ENCODE results near the gene SLC7A6. TPM values are rescaled to one million over a fixed set of nuclear protein-coding genes. Genes with fewer than 3 reads are reported as not detected.
A peak's percentile ranks its signal among the peaks of the same experiment; 100 is the strongest.

The SLC7A6 gene
- total RNA-seq, 2 experiments from 2014 or later, result 53.1 to 79.5 TPM

DNA sequence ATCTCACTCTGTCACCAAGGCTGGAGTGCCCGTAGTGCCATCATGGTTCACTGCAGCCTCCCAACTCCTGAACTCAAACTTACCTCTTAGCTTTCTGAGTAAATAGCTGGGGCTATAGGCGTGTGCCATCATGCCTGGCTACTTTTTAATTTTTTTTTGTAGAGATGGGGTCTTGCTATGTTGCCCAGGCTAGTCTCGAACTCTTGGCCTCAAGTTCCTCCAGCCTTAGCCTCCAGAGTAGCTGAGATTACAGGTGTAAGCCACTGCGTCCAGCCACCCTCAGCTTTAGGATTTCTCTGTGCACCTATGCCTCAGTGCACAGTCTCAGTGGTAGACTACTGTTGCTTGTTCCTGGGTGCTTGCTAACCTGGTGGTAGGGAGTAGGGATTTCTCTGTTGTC lies 5.5 kb downstream of the SLC7A6 start:
- DNase-seq (ENCODE audit: low spot score), result no peak
- peaks cover 93% of the 10 kb centered on the region for H3K79me2 ChIP-seq (ENCODE audit: insufficient read depth, low read depth, low read length)
- peaks cover 68% of the 10 kb centered on the region for H3K4me1 ChIP-seq (ENCODE audit: insufficient read depth, low read length, poor library complexity, severe bottlenecking)
- H3K4me2 ChIP-seq (ENCODE audit: low read length), result no peak overlapping the region
- peaks cover 8% of the 10 kb centered on the region; the same call in 1 of the 2 replicates for H4K20me1 ChIP-seq (ENCODE audit: insufficient read depth, low read length)
- TF ChIP-seq EZH2phosphoT487 (IDR thresholded peaks at IDR 0.05; ENCODE audit: borderline replicate concordance, low read depth, low read length), result no peak
- TF ChIP-seq, protein P1, sequence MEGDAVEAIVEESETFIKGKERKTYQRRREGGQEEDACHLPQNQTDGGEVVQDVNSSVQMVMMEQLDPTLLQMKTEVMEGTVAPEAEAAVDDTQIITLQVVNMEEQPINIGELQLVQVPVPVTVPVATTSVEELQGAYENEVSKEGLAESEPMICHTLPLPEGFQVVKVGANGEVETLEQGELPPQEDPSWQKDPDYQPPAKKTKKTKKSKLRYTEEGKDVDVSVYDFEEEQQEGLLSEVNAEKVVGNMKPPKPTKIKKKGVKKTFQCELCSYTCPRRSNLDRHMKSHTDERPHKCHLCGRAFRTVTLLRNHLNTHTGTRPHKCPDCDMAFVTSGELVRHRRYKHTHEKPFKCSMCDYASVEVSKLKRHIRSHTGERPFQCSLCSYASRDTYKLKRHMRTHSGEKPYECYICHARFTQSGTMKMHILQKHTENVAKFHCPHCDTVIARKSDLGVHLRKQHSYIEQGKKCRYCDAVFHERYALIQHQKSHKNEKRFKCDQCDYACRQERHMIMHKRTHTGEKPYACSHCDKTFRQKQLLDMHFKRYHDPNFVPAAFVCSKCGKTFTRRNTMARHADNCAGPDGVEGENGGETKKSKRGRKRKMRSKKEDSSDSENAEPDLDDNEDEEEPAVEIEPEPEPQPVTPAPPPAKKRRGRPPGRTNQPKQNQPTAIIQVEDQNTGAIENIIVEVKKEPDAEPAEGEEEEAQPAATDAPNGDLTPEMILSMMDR (conservative IDR thresholded peaks at IDR 0.05; ENCODE audit: low read length), result no peak
- intact Hi-C loops (cut with micrococcal nuclease; ENCODE audit: unreplicated experiment), result no loop called here
- ChIA-PET POLR2A (no interaction called here), CTCF (ENCODE audit: unreplicated experiment) (no interaction called here)
- H3K27ac ChIP-seq (ENCODE audit: low read depth, low read length, poor library complexity, severe bottlenecking), result peak overlapping the region; percentile 10
- no peaks in the 10 kb centered on the region for H3K9me3 ChIP-seq (ENCODE audit: low read length)
- no peaks in the 10 kb centered on the region for H3K9me2 ChIP-seq (ENCODE audit: insufficient read depth, low read length)
- H3K36me3 ChIP-seq (ENCODE audit: insufficient read depth, low read length), result peaks cover 71% of the 10 kb centered on the region
- H3K4me3 ChIP-seq (ENCODE audit: low read depth, low read length, poor library complexity, severe bottlenecking), result no peak overlapping the region
- BruUV-seq (replicated peaks), result no TSS peak
- H2AFZ ChIP-seq (ENCODE audit: low read length), result no peak overlapping the region

DNA sequence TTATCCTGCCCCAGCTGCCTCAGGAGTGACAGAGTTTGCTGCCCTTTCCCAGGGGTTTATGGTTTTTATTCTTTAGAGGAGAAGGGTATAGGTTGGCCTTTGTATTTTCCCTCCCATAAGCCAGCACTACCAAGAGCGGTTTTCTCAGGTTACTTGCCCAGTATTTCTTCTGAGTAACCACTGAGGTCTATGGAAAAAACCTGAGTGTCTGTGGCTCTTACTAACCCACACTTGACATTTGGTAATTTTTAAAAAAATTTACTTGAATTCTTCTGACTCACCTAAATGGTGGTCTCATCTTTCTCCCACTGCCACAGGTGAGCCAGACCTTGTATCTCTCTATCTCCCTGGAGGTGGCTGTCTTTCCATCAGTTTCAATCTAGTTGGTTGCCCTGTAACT lies 6.0 kb downstream of the SLC7A6 start:
- Histone ChIP-seq H3K9me3 (ENCODE audit: low read length) (no peaks in the 10 kb centered on the region), H3K4me3 (ENCODE audit: low read depth, low read length, poor library complexity, severe bottlenecking) (no peak overlapping the region), H3K9me2 (ENCODE audit: insufficient read depth, low read length) (no peaks in the 10 kb centered on the region), H4K20me1 (ENCODE audit: insufficient read depth, low read length) (peaks cover 8% of the 10 kb centered on the region; the same call in 1 of the 2 replicates), H3K4me1 (ENCODE audit: insufficient read depth, low read length, poor library complexity, severe bottlenecking) (peaks cover 74% of the 10 kb centered on the region), H3K4me2 (ENCODE audit: low read length) (no peak overlapping the region), H3K36me3 (ENCODE audit: insufficient read depth, low read length) (peaks cover 75% of the 10 kb centered on the region), H3K79me2 (ENCODE audit: insufficient read depth, low read depth, low read length) (peaks cover 92% of the 10 kb centered on the region), H2AFZ (ENCODE audit: low read length) (no peak overlapping the region), H3K27ac (ENCODE audit: low read depth, low read length, poor library complexity, severe bottlenecking) (peak overlapping the region; percentile 10)
- ChIA-PET POLR2A (interaction anchor here (0.7 kb wide), 1 partner anchor 26 kb away, joined by 3 read pairs; no protein-coding TSS in a partner anchor), CTCF (ENCODE audit: unreplicated experiment) (no interaction called here)
- DNase-seq (ENCODE audit: low spot score), result no peak
- no TSS peak for BruUV-seq (replicated peaks)
- no peak for TF ChIP-seq EZH2phosphoT487 (IDR thresholded peaks at IDR 0.05; ENCODE audit: borderline replicate concordance, low read depth, low read length)
- TF ChIP-seq, protein P1 (conservative IDR thresholded peaks at IDR 0.05; ENCODE audit: low read length), result no peak
- intact Hi-C loops (cut with micrococcal nuclease; ENCODE audit: unreplicated experiment), result no loop called here

DNA sequence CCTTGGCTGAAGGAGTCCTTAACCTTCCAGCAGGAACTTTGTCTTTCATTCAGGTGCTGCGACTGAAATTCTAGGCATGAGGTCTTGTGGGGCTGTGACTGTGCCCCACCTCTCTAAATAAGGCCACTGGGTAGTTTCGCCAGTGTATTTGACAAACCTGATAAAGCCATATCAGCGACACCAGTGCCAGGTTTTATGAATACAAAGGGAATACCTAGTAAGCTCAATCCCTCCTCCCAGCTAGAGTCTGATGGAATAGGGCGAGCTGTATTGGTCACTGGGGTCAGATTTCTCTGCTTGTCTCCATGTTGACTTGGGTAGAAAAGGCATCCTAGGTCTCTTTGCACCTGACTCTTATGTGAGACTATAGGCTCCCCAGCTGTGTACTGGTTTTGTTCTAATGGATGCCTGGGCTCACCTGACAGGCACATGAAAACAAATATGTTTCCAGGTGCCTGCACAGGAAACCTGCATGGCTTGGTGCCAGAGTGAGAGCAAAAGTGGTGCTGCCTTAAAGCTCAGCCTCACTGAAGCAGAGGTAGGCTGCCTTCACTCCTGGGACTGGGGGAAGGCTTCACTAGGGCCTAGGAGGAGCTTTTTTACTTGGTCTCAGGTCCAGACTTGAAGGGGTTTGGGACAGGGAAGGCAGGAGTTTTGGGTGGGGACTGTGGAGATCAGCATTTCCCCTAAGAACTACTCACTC lies 8.3 kb downstream of the SLC7A6 start:
- peaks cover 5% of the 10 kb centered on the region; the same call in 1 of the 2 replicates for H4K20me1 ChIP-seq (ENCODE audit: insufficient read depth, low read length)
- no TSS peak for BruUV-seq (replicated peaks)
- H3K27ac ChIP-seq (ENCODE audit: low read depth, low read length, poor library complexity, severe bottlenecking), result peak overlapping the region; percentile 79
- no peak overlapping the region for H2AFZ ChIP-seq (ENCODE audit: low read length)
- TF ChIP-seq EZH2phosphoT487 (IDR thresholded peaks at IDR 0.05; ENCODE audit: borderline replicate concordance, low read depth, low read length), result no peak
- TF ChIP-seq, protein P1 (conservative IDR thresholded peaks at IDR 0.05; ENCODE audit: low read length), result no peak
- intact Hi-C loops (cut with micrococcal nuclease; ENCODE audit: unreplicated experiment), result no loop called here
- no peaks in the 10 kb centered on the region for H3K9me2 ChIP-seq (ENCODE audit: insufficient read depth, low read length)
- peaks cover 66% of the 10 kb centered on the region for H3K4me1 ChIP-seq (ENCODE audit: insufficient read depth, low read length, poor library complexity, severe bottlenecking)
- ChIA-PET CTCF (ENCODE audit: unreplicated experiment) (interaction anchor here (0.6 to 1.9 kb wide), 4 partner anchors 9 to 15 kb away, joined by 4 to 13 read pairs (median 6); partner anchors contain the start of gene SLC7A6), POLR2A (interaction anchor here (0.5 to 2.2 kb wide), 16 partner anchors 9 to 955 kb away, joined by 3 to 17 read pairs (median 4); partner anchors contain the start of genes NFATC3, PRMT7, SLC7A6 and SLC7A6OS)
- H3K4me3 ChIP-seq (ENCODE audit: low read depth, low read length, poor library complexity, severe bottlenecking), result peak overlapping the region; percentile 15
- no peaks in the 10 kb centered on the region for H3K9me3 ChIP-seq (ENCODE audit: low read length)
- peaks cover 81% of the 10 kb centered on the region for H3K79me2 ChIP-seq (ENCODE audit: insufficient read depth, low read depth, low read length)
- peaks cover 84% of the 10 kb centered on the region for H3K36me3 ChIP-seq (ENCODE audit: insufficient read depth, low read length)
- peak; percentile 82 for DNase-seq (ENCODE audit: low spot score)
- H3K4me2 ChIP-seq (ENCODE audit: low read length), result peak overlapping the region; percentile 64

Data from OCI-LY7 (cell line).